ENCODE data around the gene ASIC4. TPM values are rescaled to one million over a fixed set of nuclear protein-coding genes. Genes with fewer than 3 reads are reported as not detected.

Gene ASIC4
- polyA plus RNA-seq, 4 donors = 0.04 to 0.10 TPM; not detected in 2

DNA sequence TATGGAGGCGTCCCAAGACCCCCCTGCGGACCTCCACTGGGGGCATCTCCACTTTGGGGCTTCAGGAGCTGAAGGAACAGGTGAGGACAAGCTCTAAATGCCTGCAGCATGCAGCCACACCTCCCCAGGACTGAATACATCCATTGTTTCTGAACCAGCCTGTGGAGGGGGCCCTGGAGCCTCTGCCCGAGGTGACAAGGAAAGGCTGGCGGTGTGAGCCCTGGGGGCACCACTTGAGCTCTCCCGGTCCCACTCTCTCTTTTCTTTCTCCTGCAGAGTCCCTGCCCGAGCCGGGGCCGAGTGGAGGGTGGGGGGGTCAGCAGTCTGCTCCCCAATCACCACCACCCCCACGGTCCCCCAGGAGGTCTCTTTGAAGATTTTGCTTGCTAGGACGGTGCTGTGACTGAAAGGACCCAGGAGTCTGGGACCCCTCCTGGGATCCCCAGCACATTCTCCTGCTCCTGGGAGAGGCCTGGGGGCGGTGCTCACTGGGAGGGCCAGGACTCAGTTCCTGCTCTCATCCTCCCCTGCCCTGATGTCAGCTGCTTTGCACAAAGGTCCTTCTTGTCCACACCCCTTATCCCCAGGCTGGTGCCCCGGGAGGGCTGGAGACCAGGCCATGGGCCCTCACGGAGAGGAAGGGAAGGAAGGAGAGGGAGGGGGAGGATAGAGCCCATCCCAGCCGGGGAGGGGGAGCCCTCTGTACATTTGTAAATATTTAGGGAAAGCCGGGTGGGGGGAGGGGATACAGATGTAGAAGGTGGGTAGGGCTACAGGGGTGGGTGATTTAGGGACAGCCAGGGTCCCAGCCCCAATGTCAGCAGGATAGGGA, 23.6 kb downstream of the ASIC4 start:
- peak in 1 of 2 donors; percentile 50 for DNase-seq
- Histone ChIP-seq H3K4me3 (ENCODE audit: low read depth in 1 of 3, low read length in 3 of 3) (no peak overlapping the region), H3K4me1 (ENCODE audit: control insufficient read depth in 3 of 3, insufficient read depth in 2 of 3, low read depth in 1 of 3, low read length in 2 of 3) (peaks cover 0 to 32% (median 5%) of the 10 kb centered on the region in 3 donors), H3K36me3 (ENCODE audit: control insufficient read depth in 3 of 3, insufficient read depth in 2 of 3, low read depth in 1 of 3, low read length in 3 of 3) (peaks cover 3 to 42% (median 9%) of the 10 kb centered on the region in 3 donors), H3K9me3 (ENCODE audit: control insufficient read depth in 2 of 2, insufficient read depth in 1 of 2, low read depth in 1 of 2, low read length in 1 of 2) (no peaks in the 10 kb centered on the region), H3K27ac (ENCODE audit: low read depth in 1 of 3, low read length in 2 of 3) (peak overlapping the region in 1 of 3 donors; percentile 40), H3K27me3 (ENCODE audit: control insufficient read depth in 3 of 3, insufficient read depth in 3 of 3, low read length in 3 of 3) (peaks cover 0 to 3% (median 3%) of the 10 kb centered on the region in 3 donors)
- WGBS, 3 donors = 42 to 45% (median 44%) methylated on average over 13 to 14 of the region's 15 CpGs
- no peak for FAIRE-seq

DNA sequence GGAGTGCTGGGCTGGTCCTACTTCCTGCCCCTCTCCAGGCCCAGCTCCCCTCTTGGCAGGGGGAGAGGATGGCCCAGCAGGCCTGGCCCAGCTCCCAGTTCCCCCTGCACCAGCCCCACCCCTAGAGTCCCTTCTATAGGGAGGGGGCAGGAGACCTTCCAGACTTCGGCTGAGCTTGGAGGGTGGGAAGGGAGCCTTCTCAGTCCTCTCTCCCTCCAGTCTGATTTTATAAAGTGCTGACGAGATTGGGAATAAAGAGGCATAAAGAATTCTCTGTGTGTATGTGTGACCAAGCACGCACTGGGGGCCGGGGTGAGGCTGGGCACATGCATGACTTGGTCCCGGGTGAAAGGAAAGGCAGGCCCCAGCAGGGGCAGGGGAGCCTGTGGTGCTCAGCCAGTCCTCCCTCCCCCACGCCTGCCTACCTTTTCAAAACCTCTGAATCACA, 24.2 kb downstream of the ASIC4 start:
- FAIRE-seq = no peak
- Histone ChIP-seq H3K27me3 (ENCODE audit: control insufficient read depth in 3 of 3, insufficient read depth in 3 of 3, low read length in 3 of 3) (peaks cover 0 to 3% (median 0%) of the 10 kb centered on the region in 3 donors), H3K9me3 (ENCODE audit: control insufficient read depth in 2 of 2, insufficient read depth in 1 of 2, low read depth in 1 of 2, low read length in 1 of 2) (no peaks in the 10 kb centered on the region), H3K36me3 (ENCODE audit: control insufficient read depth in 3 of 3, insufficient read depth in 2 of 3, low read depth in 1 of 3, low read length in 3 of 3) (peaks cover 3 to 42% (median 9%) of the 10 kb centered on the region in 3 donors), H3K27ac (ENCODE audit: low read depth in 1 of 3, low read length in 2 of 3) (peak overlapping the region in 1 of 3 donors; percentile 40), H3K4me3 (ENCODE audit: low read depth in 1 of 3, low read length in 3 of 3) (no peak overlapping the region), H3K4me1 (ENCODE audit: control insufficient read depth in 3 of 3, insufficient read depth in 2 of 3, low read depth in 1 of 3, low read length in 2 of 3) (peaks cover 0 to 32% (median 5%) of the 10 kb centered on the region in 3 donors)
- no peak for DNase-seq
- 68 to 84% (median 74%) methylated on average over 6 of the region's 6 CpGs for WGBS, 3 donors

DNA sequence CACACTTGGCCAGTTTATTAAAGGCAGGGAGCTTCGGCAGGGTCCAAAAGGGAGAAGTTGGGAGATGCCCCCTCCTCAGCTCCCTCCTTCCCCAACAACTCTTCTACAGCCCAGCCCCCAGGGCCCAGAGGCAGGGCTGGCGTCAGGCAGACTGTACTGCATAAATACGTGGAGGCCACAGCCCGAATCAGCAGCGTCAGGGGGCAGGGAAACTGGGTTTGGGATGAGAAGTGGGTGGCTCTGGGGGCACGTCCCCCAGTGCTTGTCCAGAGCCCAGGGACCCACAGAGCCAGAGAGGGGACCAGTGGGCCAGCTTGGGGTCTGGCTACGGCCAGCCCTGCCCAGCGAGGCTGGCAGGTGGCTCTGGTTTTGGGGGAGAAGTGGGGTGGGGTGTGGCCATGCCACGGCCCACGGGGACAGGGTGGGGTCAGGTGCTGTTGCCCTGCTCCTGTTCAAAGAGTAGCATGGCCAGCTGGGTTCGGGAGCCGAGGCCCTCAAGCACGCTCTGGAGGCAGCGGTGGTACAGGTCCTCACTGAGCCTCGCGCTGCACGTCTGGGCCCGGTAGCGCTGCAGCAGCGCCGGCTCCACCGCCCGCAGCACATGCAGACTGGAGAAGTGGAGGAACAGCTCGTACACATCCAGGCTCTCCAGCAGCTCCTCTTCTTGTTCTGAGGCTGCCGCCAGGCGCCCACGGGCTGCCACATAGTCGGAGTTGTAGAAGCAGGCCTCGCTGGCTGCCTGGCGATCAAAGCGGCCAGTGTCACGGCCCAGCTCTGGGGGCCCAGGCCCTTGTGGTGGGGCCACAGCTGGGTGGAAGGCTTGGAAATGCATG, 24.9 kb downstream of the ASIC4 start:
- no peak for FAIRE-seq
- H3K4me3 ChIP-seq (ENCODE audit: low read depth in 1 of 3, low read length in 3 of 3) = no peak overlapping the region
- WGBS, 3 donors = 88 to 93% (median 90%) methylated on average over 32 of the region's 32 CpGs

DNA sequence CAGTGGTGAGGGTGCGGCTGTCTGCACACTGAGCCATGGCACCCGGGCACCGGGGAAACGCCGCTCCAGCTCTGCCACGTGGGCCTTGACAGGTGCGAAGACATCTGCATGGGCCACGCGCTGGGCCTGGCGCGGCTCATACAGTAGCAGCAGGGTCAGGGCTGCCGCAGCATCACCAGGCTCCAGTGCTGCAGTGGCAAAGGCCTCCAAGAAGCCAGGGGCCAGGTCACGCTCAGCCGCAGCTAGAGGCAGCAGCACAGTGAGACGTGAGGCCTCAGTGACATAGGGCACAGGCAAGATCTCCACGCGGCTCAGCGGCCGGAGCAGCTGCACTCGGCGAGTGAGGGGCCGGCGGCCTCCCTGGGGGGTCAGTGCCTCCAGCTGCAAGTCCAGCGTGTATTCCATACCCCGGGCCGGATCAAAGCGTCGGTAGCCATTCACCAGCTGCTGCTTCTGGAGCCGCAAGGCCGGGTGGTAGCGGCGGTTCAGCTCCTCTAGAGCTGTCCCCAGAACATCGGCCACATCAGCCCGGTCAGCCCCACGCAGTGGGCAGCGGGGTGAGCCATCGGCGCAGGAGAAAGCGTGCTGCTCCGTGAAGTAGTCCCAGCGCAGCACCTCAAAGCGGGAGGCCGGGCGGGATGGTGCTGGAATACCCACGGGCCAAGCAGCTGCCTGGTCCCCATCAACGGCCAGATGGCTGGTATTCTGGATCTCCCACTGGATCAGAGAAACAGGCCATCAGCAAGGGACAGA, 25.8 kb downstream of the ASIC4 start:
- Histone ChIP-seq H3K36me3 (ENCODE audit: control insufficient read depth in 3 of 3, insufficient read depth in 2 of 3, low read depth in 1 of 3, low read length in 3 of 3) (peaks cover 3 to 42% (median 9%) of the 10 kb centered on the region in 3 donors), H3K9me3 (ENCODE audit: control insufficient read depth in 2 of 2, insufficient read depth in 1 of 2, low read depth in 1 of 2, low read length in 1 of 2) (no peaks in the 10 kb centered on the region), H3K27ac (ENCODE audit: low read depth in 1 of 3, low read length in 2 of 3) (no peak overlapping the region), H3K4me1 (ENCODE audit: control insufficient read depth in 3 of 3, insufficient read depth in 2 of 3, low read depth in 1 of 3, low read length in 2 of 3) (peaks cover 0 to 43% (median 5%) of the 10 kb centered on the region in 3 donors), H3K4me3 (ENCODE audit: low read depth in 1 of 3, low read length in 3 of 3) (no peak overlapping the region), H3K27me3 (ENCODE audit: control insufficient read depth in 3 of 3, insufficient read depth in 3 of 3, low read length in 3 of 3) (peaks cover 0 to 3% (median 0%) of the 10 kb centered on the region in 3 donors)
- WGBS, 3 donors = 94 to 97% (median 95%) methylated on average over 45 to 46 of the region's 46 CpGs
- no peak for FAIRE-seq
- DNase-seq = no peak

More for the DNA sequence above, 24.9 kb downstream of the ASIC4 start:
- no peak overlapping the region for H3K27ac ChIP-seq (ENCODE audit: low read depth in 1 of 3, low read length in 2 of 3)
- DNase-seq = no peak
- peaks cover 0 to 33% (median 5%) of the 10 kb centered on the region in 3 donors for H3K4me1 ChIP-seq (ENCODE audit: control insufficient read depth in 3 of 3, insufficient read depth in 2 of 3, low read depth in 1 of 3, low read length in 2 of 3)
- H3K36me3 ChIP-seq (ENCODE audit: control insufficient read depth in 3 of 3, insufficient read depth in 2 of 3, low read depth in 1 of 3, low read length in 3 of 3) = peaks cover 3 to 42% (median 9%) of the 10 kb centered on the region in 3 donors
- peaks cover 0 to 3% (median 0%) of the 10 kb centered on the region in 3 donors for H3K27me3 ChIP-seq (ENCODE audit: control insufficient read depth in 3 of 3, insufficient read depth in 3 of 3, low read length in 3 of 3)
- no peaks in the 10 kb centered on the region for H3K9me3 ChIP-seq (ENCODE audit: control insufficient read depth in 2 of 2, insufficient read depth in 1 of 2, low read depth in 1 of 2, low read length in 1 of 2)

DNA sequence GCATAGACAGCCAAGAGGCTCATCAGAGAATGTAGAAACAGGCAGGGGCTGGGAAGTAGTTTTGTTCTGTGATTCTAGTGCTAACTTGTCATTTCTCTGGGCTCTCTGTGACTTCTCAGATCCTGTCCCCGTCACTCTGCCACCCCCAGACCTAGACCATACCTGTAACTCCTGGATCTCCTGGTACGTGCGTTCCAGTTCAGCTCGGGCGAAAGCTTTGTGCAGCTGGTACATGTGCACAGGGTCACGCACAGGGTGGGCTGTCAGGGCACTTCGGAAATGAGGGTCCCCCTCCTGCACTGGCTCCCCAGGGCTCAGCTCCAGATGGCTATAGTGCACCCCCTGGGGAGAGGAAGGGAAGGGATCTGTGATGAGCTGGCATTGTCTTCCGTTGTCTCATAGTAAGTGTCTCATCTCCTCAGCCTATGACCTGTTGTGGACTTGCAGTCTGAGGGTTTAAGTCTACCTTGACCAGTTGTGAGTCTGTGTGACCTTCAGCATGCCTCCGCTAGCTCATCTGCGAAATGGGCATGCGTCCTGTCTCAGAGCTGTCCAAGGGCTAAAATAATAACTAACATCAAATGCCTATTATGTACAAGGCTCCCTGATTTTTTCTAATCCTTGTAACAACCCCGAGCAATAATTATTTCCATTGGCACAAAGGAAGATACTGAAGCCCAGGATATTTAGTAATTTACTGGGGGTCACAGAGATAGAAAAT, 26.7 kb downstream of the ASIC4 start:
- DNase-seq (no peak), FAIRE-seq (no peak)
- Histone ChIP-seq H3K4me3 (ENCODE audit: low read depth in 1 of 3, low read length in 3 of 3) (no peak overlapping the region), H3K4me1 (ENCODE audit: control insufficient read depth in 3 of 3, insufficient read depth in 2 of 3, low read depth in 1 of 3, low read length in 2 of 3) (peaks cover 4 to 51% (median 5%) of the 10 kb centered on the region in 3 donors), H3K36me3 (ENCODE audit: control insufficient read depth in 3 of 3, insufficient read depth in 2 of 3, low read depth in 1 of 3, low read length in 3 of 3) (peaks cover 3 to 46% (median 9%) of the 10 kb centered on the region in 3 donors), H3K27me3 (ENCODE audit: control insufficient read depth in 3 of 3, insufficient read depth in 3 of 3, low read length in 3 of 3) (no peaks in the 10 kb centered on the region), H3K27ac (ENCODE audit: low read depth in 1 of 3, low read length in 2 of 3) (no peak overlapping the region), H3K9me3 (ENCODE audit: control insufficient read depth in 2 of 2, insufficient read depth in 1 of 2, low read depth in 1 of 2, low read length in 1 of 2) (no peaks in the 10 kb centered on the region)
- WGBS, 3 donors = 86 to 93% (median 92%) methylated on average over 12 of the region's 12 CpGs

DNA sequence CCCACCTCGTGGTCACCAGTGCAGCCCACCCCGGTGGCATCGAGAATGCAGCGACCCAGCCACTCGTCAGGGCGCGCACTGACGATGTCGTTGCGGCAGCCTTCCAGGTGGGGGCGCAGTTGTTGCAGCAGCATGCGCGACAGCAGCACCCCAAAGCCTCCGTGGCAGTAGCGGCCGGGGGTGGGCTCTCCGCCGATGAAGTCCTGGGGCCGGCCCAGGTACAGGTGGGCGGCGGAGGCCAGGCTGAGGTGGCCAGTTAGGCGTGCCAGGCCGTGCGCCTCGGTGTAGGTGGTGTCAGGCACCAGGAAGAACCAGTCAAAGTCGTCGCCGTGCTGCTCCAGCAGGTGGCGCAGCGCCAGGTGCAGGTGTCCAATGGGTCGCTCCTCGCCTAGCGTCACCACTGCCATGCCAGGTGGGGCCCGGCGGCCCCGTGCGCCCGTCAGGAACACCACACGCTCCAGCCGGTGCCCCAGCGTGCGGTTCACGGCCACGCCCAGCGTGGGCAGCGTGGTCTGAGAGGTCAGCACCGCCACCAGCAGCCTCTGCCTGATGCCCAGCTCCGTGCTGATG, 27.4 kb downstream of the ASIC4 start:
- Histone ChIP-seq H3K4me3 (ENCODE audit: low read depth in 1 of 3, low read length in 3 of 3) (peak overlapping the region; percentile 3 to 81 (median 65)), H3K4me1 (ENCODE audit: control insufficient read depth in 3 of 3, insufficient read depth in 2 of 3, low read depth in 1 of 3, low read length in 2 of 3) (peaks cover 4 to 58% (median 5%) of the 10 kb centered on the region in 3 donors), H3K9me3 (ENCODE audit: control insufficient read depth in 2 of 2, insufficient read depth in 1 of 2, low read depth in 1 of 2, low read length in 1 of 2) (no peaks in the 10 kb centered on the region), H3K27ac (ENCODE audit: low read depth in 1 of 3, low read length in 2 of 3) (peak overlapping the region in 2 of 3 donors; percentile 84 to 96), H3K36me3 (ENCODE audit: control insufficient read depth in 3 of 3, insufficient read depth in 2 of 3, low read depth in 1 of 3, low read length in 3 of 3) (peaks cover 3 to 46% (median 9%) of the 10 kb centered on the region in 3 donors), H3K27me3 (ENCODE audit: control insufficient read depth in 3 of 3, insufficient read depth in 3 of 3, low read length in 3 of 3) (no peaks in the 10 kb centered on the region)
- DNase-seq = peak; percentile 88 to 97
- no peak for FAIRE-seq
- WGBS, 3 donors = 1 to 20% (median 1%) methylated on average over 39 to 48 of the region's 48 CpGs

DNA sequence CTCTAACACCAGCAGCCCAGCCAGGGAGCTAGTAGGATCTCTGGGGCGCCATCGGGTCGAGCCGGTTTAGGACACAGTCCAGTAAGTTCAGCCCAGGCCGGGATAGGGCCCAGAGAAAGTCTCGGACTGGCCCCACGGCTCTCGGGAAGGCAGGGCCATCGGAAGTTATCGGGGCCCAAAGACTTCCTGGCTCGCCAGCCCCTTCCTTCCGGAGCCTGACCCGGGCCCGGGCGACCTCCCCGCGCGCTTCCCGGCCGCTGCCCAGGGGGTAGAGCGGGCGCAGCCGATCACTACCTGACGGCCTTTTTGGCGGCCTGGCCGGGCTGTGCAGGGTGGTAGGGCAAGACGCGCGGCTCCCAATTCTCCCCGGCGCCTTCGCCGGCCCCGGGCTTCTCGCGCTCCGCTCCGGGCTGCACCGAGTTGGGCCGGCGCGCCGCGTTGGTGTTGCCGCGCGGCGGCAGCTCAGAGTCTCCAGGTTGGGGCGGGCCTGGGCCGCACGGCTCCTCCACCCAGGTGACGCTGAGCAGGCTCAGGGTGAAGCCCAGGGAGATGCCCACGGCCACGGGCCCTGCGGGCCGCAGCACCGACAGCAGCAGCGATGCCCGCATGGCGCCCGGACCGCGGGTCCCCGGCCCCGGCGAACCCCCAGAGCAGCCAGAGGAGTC, 28.8 kb downstream of the ASIC4 start:
- FAIRE-seq (no peak), DNase-seq (peak in 1 of 2 donors; percentile 52)
- Histone ChIP-seq H3K27ac (ENCODE audit: low read depth in 1 of 3, low read length in 2 of 3) (peak overlapping the region; percentile 84 to 96 (median 96)), H3K4me3 (ENCODE audit: low read depth in 1 of 3, low read length in 3 of 3) (peak overlapping the region; percentile 60 to 81 (median 65)), H3K9me3 (ENCODE audit: control insufficient read depth in 2 of 2, insufficient read depth in 1 of 2, low read depth in 1 of 2, low read length in 1 of 2) (no peaks in the 10 kb centered on the region), H3K36me3 (ENCODE audit: control insufficient read depth in 3 of 3, insufficient read depth in 2 of 3, low read depth in 1 of 3, low read length in 3 of 3) (peaks cover 3 to 50% (median 9%) of the 10 kb centered on the region in 3 donors), H3K4me1 (ENCODE audit: control insufficient read depth in 3 of 3, insufficient read depth in 2 of 3, low read depth in 1 of 3, low read length in 2 of 3) (peaks cover 4 to 56% (median 5%) of the 10 kb centered on the region in 3 donors), H3K27me3 (ENCODE audit: control insufficient read depth in 3 of 3, insufficient read depth in 3 of 3, low read length in 3 of 3) (no peaks in the 10 kb centered on the region)
- WGBS, 3 donors = 0 to 1% (median 0%) methylated on average over 34 to 66 of the region's 66 CpGs
